ENCODE data around the gene IL20.

The IL20 gene

DNA sequence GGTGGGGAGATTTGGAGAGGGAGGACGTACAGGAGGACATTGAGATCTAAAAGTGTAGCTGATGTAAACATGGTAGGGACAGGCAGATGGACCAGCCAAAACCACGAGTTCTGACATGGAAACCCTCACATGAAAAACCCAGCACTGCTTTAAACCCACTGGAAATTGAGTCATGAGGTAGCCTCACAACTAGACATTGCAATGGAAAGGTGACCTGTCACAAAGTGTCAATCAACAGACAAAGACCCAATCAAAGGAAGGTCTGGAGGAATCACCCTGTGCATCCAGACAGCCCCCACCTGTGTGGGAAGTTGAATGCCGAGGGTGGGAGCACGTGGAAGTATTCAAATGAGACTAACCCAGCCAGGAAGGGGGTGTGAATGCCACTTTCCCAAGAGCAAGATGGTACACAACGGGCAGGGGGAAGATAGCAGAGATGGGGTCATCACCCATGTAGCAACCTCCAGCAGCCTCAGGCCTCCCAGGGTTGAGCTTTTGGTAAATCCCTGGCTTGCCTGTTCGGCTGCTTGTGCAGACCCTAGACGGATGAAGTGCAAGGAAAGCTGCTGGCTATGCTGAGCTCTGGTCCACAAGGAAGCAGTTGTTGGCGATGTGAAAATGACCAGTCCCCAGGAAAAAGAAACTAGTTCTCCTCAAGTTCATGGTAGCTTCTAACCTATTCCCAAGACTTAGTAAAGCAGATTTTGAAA is 50.7 kb downstream of the IL20 start:
- Histone ChIP-seq H3K9me3 (ENCODE audit: control insufficient read depth in 2 of 2, low read length in 2 of 2) (no peaks in the 10 kb centered on the region), H3K4me3 (ENCODE audit: low read length in 2 of 2) (no peak overlapping the region), H3K9ac (ENCODE audit: low read depth in 1 of 2, low read length in 2 of 2) (no peak overlapping the region), H3K4me1 (ENCODE audit: control insufficient read depth in 2 of 2, insufficient read depth in 2 of 2, low read length in 2 of 2) (peaks cover 2 to 3% of the 10 kb centered on the region in 2 donors), H3K27ac (ENCODE audit: low read depth in 2 of 2, low read length in 2 of 2) (no peak overlapping the region), H3K27me3 (ENCODE audit: control insufficient read depth in 2 of 2, insufficient read depth in 2 of 2, low read length in 2 of 2) (no peaks in the 10 kb centered on the region), H3K36me3 (ENCODE audit: control insufficient read depth in 2 of 2, insufficient read depth in 2 of 2, low read length in 2 of 2) (no peaks in the 10 kb centered on the region)

DNA sequence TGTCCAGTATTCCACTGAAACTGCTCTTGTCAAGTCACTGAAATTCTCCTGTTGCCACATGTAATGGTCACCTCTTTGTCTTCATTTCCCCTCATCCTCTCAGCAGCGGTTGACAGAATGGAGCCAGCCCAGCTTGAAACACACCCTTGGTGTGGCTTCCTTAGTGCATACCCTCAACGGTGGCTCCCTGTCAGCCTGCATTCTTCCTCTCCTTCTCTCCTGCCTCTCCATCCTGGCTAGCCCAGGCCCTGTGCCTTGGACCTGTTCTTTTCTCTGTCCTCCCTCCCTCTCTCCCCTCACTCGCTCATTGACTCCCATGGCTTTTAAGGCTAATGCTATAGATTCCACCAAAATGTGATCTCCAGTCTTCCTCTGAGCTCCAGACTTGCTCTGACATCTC is 52.7 kb downstream of the IL20 start:
- no peaks in the 10 kb centered on the region for H3K27me3 ChIP-seq (ENCODE audit: control insufficient read depth in 2 of 2, insufficient read depth in 2 of 2, low read length in 2 of 2)
- no peak overlapping the region for H3K9ac ChIP-seq (ENCODE audit: low read depth in 1 of 2, low read length in 2 of 2)
- H3K9me3 ChIP-seq (ENCODE audit: control insufficient read depth in 2 of 2, low read length in 2 of 2) = no peaks in the 10 kb centered on the region
- H3K4me1 ChIP-seq (ENCODE audit: control insufficient read depth in 2 of 2, insufficient read depth in 2 of 2, low read length in 2 of 2) = peaks cover 0 to 9% of the 10 kb centered on the region in 2 donors
- peak overlapping the region in 1 of 2 donors; percentile 46 for H3K4me3 ChIP-seq (ENCODE audit: low read length in 2 of 2)
- no peak overlapping the region for H3K27ac ChIP-seq (ENCODE audit: low read depth in 2 of 2, low read length in 2 of 2)
- no peaks in the 10 kb centered on the region for H3K36me3 ChIP-seq (ENCODE audit: control insufficient read depth in 2 of 2, insufficient read depth in 2 of 2, low read length in 2 of 2)

Measured in mucosa of rectum (tissue), 2 donors.